Kidney (tissue), 14 donors: ENCODE measurements around the gene SH3GLB1. TPM values are rescaled to one million over a fixed set of nuclear protein-coding genes. Genes with fewer than 3 reads are reported as not detected.

Source experiments
- DNase-seq, 5 donors: peaks; one replicate each; pipeline ENCODE4 v3.0.0-alpha.2; 2013 to 2020
- FAIRE-seq: peaks from 2 replicates; lab custom pipeline; 2012; peaks lifted over from hg19 to GRCh38; lab: Jason Lieb, UNC
- H3K27ac ChIP-seq, 2 donors: one replicate each; pipeline ENCODE4 v1.7.0; 2013; ENCODE audit warnings: low read depth in 2 of 2, low read length in 2 of 2, inconsistent platforms in 1 of 2
- H3K27me3 ChIP-seq: one replicate; pipeline ENCODE4 v1.7.1; 2013; ENCODE audit warnings: low read length, inconsistent platforms; ENCODE audit not compliant: control insufficient read depth, insufficient read depth
- H3K36me3 ChIP-seq, 3 donors: one replicate each; pipeline versions ENCODE4 v1.7.0 to v1.7.1; 2013; ENCODE audit warnings: low read length in 3 of 3, control low read depth in 1 of 3, inconsistent platforms in 1 of 3; ENCODE audit not compliant: insufficient read depth in 3 of 3, control insufficient read depth in 2 of 3
- H3K4me1 ChIP-seq, 3 donors: one replicate each; pipeline versions ENCODE4 v1.7.0 to v1.7.1; 2013; ENCODE audit warnings: low read length in 3 of 3, inconsistent platforms in 1 of 3, low read depth in 1 of 3; ENCODE audit not compliant: control insufficient read depth in 2 of 3, insufficient read depth in 2 of 3
- H3K4me3 ChIP-seq, 3 donors: one replicate each; pipeline versions ENCODE4 v1.7.0 to v1.8.1; 2013; ENCODE audit warnings: low read length in 3 of 3, control low read depth in 1 of 3, inconsistent platforms in 1 of 3
- H3K9ac ChIP-seq, 3 donors: one replicate each; pipeline versions ENCODE4 v1.7.0 to v1.7.1; 2013; ENCODE audit warnings: low read length in 3 of 3, control low read depth in 1 of 3, inconsistent platforms in 1 of 3
- H3K9me3 ChIP-seq, 3 donors: one replicate each; pipeline versions ENCODE4 v1.7.0 to v1.7.1; 2013; ENCODE audit warnings: low read length in 3 of 3, control low read depth in 1 of 3, inconsistent platforms in 1 of 3; ENCODE audit not compliant: control insufficient read depth in 2 of 3, insufficient read depth in 1 of 3
- intact Hi-C: fragments of 100-400 bp; cut with DNase I; formaldehyde crosslinking; loops from one replicate; pipeline ENCODE4 v1.11.1; 2022
- polyA plus RNA-seq: library from polyadenylated mRNA; stranded (reverse); fragments of 350-450 nt; fragmentation: Illumina TruSeq; extraction: RNeasy Lipid Tissue Mini Kit (QIAGEN cat#74804); gene quantifications from one replicate; pipeline ENCODE4 v1.2.3, GENCODE V29; 2014; ENCODE audit warnings: low read depth, low replicate concordance; ENCODE audit not compliant: insufficient read depth
- total RNA-seq: library from RNA; stranded (reverse); fragmentation: NEBNext Ultra II Directional; extraction: Animal tissue kit (Norgen Biotek cat#: 25700); gene quantifications from one replicate; pipeline ENCODE4 v1.2.1, GENCODE V29; 2021
- TF ChIP-seq, protein P1 (sequence below): IDR thresholded peaks from 3 replicates; pipeline ENCODE4 v1.5.1; 2012; ENCODE audit warnings: mild to moderate bottlenecking, moderate library complexity, borderline replicate concordance; ENCODE audit not compliant: insufficient read depth; ENCODE audit errors: extremely low read depth
- donor health status: control.
- donor health status: control.
- donor health status: control.
- donor health status: control.
- donor health status: control.
- donor health status: DM: yes; HTN: yes; CAD: no.
- donor health status: Normal renal cell carcinoma (clear cell type).

Gene SH3GLB1
- total and polyA plus RNA-seq, 2 donors from 2014 or later: 47.9 to 79.7 TPM

GRCh38 chr1:86754265-86754974, 50.0 kb downstream of the SH3GLB1 start:
- Histone ChIP-seq H3K4me3 (no peak overlapping the region), H3K36me3 (no peaks in the 10 kb centered on the region), H3K9me3 (no peaks in the 10 kb centered on the region), H3K27me3 (no peaks in the 10 kb centered on the region), H3K4me1 (no peaks in the 10 kb centered on the region), H3K9ac (no peak overlapping the region), H3K27ac (no peak overlapping the region)
- no peak for DNase-seq
- intact Hi-C loops: no loop called here
- no peak for FAIRE-seq
- TF ChIP-seq, protein P1, sequence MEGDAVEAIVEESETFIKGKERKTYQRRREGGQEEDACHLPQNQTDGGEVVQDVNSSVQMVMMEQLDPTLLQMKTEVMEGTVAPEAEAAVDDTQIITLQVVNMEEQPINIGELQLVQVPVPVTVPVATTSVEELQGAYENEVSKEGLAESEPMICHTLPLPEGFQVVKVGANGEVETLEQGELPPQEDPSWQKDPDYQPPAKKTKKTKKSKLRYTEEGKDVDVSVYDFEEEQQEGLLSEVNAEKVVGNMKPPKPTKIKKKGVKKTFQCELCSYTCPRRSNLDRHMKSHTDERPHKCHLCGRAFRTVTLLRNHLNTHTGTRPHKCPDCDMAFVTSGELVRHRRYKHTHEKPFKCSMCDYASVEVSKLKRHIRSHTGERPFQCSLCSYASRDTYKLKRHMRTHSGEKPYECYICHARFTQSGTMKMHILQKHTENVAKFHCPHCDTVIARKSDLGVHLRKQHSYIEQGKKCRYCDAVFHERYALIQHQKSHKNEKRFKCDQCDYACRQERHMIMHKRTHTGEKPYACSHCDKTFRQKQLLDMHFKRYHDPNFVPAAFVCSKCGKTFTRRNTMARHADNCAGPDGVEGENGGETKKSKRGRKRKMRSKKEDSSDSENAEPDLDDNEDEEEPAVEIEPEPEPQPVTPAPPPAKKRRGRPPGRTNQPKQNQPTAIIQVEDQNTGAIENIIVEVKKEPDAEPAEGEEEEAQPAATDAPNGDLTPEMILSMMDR: no peak

GRCh38 chr1:86756062-86756406, 51.7 kb downstream of the SH3GLB1 start:
- TF ChIP-seq, protein P1: no peak
- no peaks in the 10 kb centered on the region for H3K4me1 ChIP-seq
- H3K27ac ChIP-seq: no peak overlapping the region
- no peaks in the 10 kb centered on the region for H3K9me3 ChIP-seq
- no peak overlapping the region for H3K9ac ChIP-seq
- intact Hi-C loops: no loop called here
- no peaks in the 10 kb centered on the region for H3K36me3 ChIP-seq
- H3K4me3 ChIP-seq: no peak overlapping the region
- H3K27me3 ChIP-seq: no peaks in the 10 kb centered on the region
- no peak for FAIRE-seq
- no peak for DNase-seq

DNA sequence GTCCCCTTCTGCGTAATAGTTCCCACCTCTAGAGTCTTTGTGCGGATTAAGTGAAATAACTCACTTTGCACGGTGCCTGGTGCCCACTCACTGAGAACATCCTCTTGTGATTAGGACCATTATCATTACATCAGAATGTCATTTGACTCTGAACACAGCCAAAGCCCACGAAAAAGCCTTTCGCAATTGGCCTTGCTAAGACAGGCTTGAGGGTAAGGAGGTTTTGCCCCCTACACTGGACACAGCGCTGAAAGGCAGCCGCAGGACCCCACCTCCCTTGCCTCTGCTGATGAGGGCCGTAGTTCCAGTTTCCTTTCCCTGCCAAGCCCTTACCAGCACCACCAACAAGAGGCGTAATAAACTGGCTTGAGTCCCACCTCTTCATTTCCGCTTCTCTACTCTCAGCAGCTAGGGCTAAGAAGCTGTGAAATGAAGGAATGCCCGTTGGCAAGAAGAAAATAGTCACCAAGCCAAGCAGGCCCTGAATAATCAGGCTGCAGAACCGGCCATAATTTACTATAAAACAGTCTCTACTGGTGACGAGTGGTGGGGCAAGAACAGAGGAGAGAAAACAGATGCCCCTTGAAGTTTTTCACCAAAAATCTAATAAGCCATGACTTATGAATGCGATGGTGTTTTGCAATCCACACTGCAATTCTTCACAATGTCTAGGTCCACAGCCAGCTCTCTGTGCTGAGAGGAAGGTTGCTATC, 53.1 kb downstream of the SH3GLB1 start:
- FAIRE-seq: no peak
- no peak overlapping the region for H3K27ac ChIP-seq
- no peaks in the 10 kb centered on the region for H3K4me1 ChIP-seq
- no peaks in the 10 kb centered on the region for H3K36me3 ChIP-seq
- H3K4me3 ChIP-seq: no peak overlapping the region
- TF ChIP-seq, protein P1: no peak
- intact Hi-C loops: no loop called here
- no peaks in the 10 kb centered on the region for H3K9me3 ChIP-seq
- peak in 1 of 5 donors; percentile 12 for DNase-seq
- H3K27me3 ChIP-seq: no peaks in the 10 kb centered on the region
- H3K9ac ChIP-seq: no peak overlapping the region
